CD14-positive monocyte (primary cell): ENCODE measurements around the gene KLK14. TPM values are rescaled to one million over a fixed set of nuclear protein-coding genes. Genes with fewer than 3 reads are reported as not detected.

Source experiments
- DNase-seq, 3 donors: peaks; one replicate each; pipeline ENCODE4 v3.0.0-alpha.2; 2011 to 2022
- H2AFZ ChIP-seq: 2 replicates; pipeline ENCODE4 v1.6.0; 2012; ENCODE audit warnings: mild to moderate bottlenecking, low read depth, low read length, inconsistent platforms; ENCODE audit not compliant: insufficient read depth, poor library complexity, severe bottlenecking
- H3K27ac ChIP-seq, 2 donors: 1 replicate in 1 of 2; 2 replicates in 1 of 2; pipeline ENCODE4 v1.5.1; 2012 to 2013; ENCODE audit warnings: low read length in 2 of 2, control low read depth in 1 of 2, inconsistent platforms in 1 of 2, low read depth in 1 of 2, mild to moderate bottlenecking in 1 of 2
- H3K27me3 ChIP-seq, 2 donors: one replicate each; pipeline versions ENCODE4 v1.6.0 to v1.6.1; 2011 to 2013; ENCODE audit warnings: low read length in 2 of 2; ENCODE audit not compliant: control insufficient read depth in 2 of 2, insufficient read depth in 2 of 2
- H3K36me3 ChIP-seq, 2 donors: replicated peaks in 1 of 2; 1 replicate in 1 of 2; 2 replicates in 1 of 2; pipeline versions ENCODE4 v1.5.1 to v1.6.1; 2012 to 2013; ENCODE audit warnings: low read length in 2 of 2, control low read depth in 1 of 2, inconsistent platforms in 1 of 2, mild to moderate bottlenecking in 1 of 2; ENCODE audit not compliant: insufficient read depth in 2 of 2, control insufficient read depth in 1 of 2
- H3K4me1 ChIP-seq, 2 donors: 1 replicate in 1 of 2; 2 replicates in 1 of 2; pipeline versions ENCODE4 v1.5.1 to v1.6.1; 2012 to 2013; ENCODE audit warnings: low read length in 2 of 2, control low read depth in 1 of 2, inconsistent platforms in 1 of 2, mild to moderate bottlenecking in 1 of 2, moderate library complexity in 1 of 2; ENCODE audit not compliant: insufficient read depth in 2 of 2, control insufficient read depth in 1 of 2
- H3K4me2 ChIP-seq: replicated peaks from 2 replicates; pipeline ENCODE3; 2012; ENCODE audit warnings: low read length, moderate library complexity, mild to moderate bottlenecking; ENCODE audit not compliant: poor library complexity, severe bottlenecking; ENCODE audit errors: extremely low read depth
- H3K4me3 ChIP-seq, 3 experiments: fragments of 200-600 bp in 1 of 3; sonication (generic) in 1 of 3; replicated peaks in 1 of 3; 1 replicate in 2 of 3; 2 replicates in 1 of 3; pipeline ENCODE4 v1.5.1; 2011 to 2013; ENCODE audit warnings: low read length in 3 of 3, mild to moderate bottlenecking in 3 of 3, control low read depth in 2 of 3, low read depth in 2 of 3, inconsistent platforms in 1 of 3, moderate library complexity in 1 of 3
- H3K79me2 ChIP-seq: 2 replicates; pipeline ENCODE4 v1.6.0; 2012; ENCODE audit warnings: mild to moderate bottlenecking, control low read depth, inconsistent platforms, low read length, moderate library complexity; ENCODE audit not compliant: insufficient read depth
- H3K9ac ChIP-seq: 2 replicates; pipeline ENCODE4 v1.6.0; 2017; ENCODE audit warnings: low read length, mild to moderate bottlenecking; ENCODE audit not compliant: insufficient read depth, poor library complexity, severe bottlenecking
- H3K9me3 ChIP-seq, 2 donors: replicated peaks in 1 of 2; 1 replicate in 1 of 2; 2 replicates in 1 of 2; pipeline versions ENCODE4 v1.5.1 to v1.6.1; 2012 to 2013; ENCODE audit warnings: low read length in 2 of 2, control low read depth in 1 of 2; ENCODE audit not compliant: control insufficient read depth in 1 of 2, insufficient read depth in 1 of 2
- H4K20me1 ChIP-seq: 2 replicates; pipeline ENCODE4 v1.6.0; 2012; ENCODE audit warnings: mild to moderate bottlenecking, low read length, control low read depth, moderate library complexity; ENCODE audit not compliant: insufficient read depth
- H3K27ac Mint-ChIP-seq, 7 donors: one replicate each; pipeline ENCODE4 v1.8.0; 2020; ENCODE audit warnings: mild to moderate bottlenecking in 7 of 7, mixed read lengths in 7 of 7, moderate library complexity in 6 of 7, inconsistent platforms in 2 of 7
- H3K27me3 Mint-ChIP-seq, 3 donors: one replicate each; pipeline ENCODE4 v1.8.0; 2021 to 2022; ENCODE audit warnings: low read depth in 3 of 3, mild to moderate bottlenecking in 3 of 3, mixed read lengths in 3 of 3, moderate library complexity in 3 of 3, inconsistent platforms in 1 of 3
- H3K36me3 Mint-ChIP-seq, 2 donors: one replicate each; pipeline ENCODE4 v1.8.0; 2020; ENCODE audit warnings: mixed read lengths in 2 of 2, inconsistent platforms in 1 of 2, mild to moderate bottlenecking in 1 of 2
- H3K4me1 Mint-ChIP-seq: one replicate; pipeline ENCODE4 v1.8.0; 2020; ENCODE audit warnings: mild to moderate bottlenecking, mixed read lengths
- H3K4me3 Mint-ChIP-seq, 2 donors: one replicate each; pipeline ENCODE4 v1.8.0; 2020; ENCODE audit warnings: mild to moderate bottlenecking in 2 of 2, mixed read lengths in 2 of 2, moderate library complexity in 1 of 2
- H3K9me3 Mint-ChIP-seq, 7 donors: one replicate each; pipeline ENCODE4 v1.8.0; 2020 to 2022; ENCODE audit warnings: mixed read lengths in 7 of 7, mild to moderate bottlenecking in 6 of 7, moderate library complexity in 6 of 7, inconsistent platforms in 2 of 7
- WGBS: methylation state at CpG from one replicate; pipeline ENCODE4 v1.1.5; 2013; ENCODE audit warnings: missing lambda C conversion rate; ENCODE audit not compliant: insufficient coverage; 5-methylcytosine and 5-hydroxymethylcytosine counted together
- intact Hi-C, 2 donors: fragments of 100-400 bp; cut with micrococcal nuclease; formaldehyde crosslinking; loops; one replicate each; pipeline versions ENCODE4 v1.15.0 to v1.15.1; 2023
- polyA plus RNA-seq, 3 donors: library from polyadenylated mRNA; depleted of rRNA in 1 of 3; unstranded in 2 of 3; stranded (reverse) in 1 of 3; fragments of 300-500 nt in 2 of 3; fragments of >200 nt in 1 of 3; fragmentation: Illumina TruSeq in 2 of 3; gene quantifications; 1 replicate in 2 of 3; 2 replicates in 1 of 3; pipeline ENCODE4 v1.2.3, GENCODE V29; 2012 to 2021
- TF ChIP-seq, protein P1 (sequence below): fragments of 200-600 bp; IDR thresholded peaks from one replicate; pipeline ENCODE4 v1.8.0; 2022; ENCODE audit warnings: antibody characterized with exemption, mild to moderate bottlenecking

The KLK14 gene
- polyA plus RNA-seq, 3 donors = 0.29 TPM; not detected in 2

DNA sequence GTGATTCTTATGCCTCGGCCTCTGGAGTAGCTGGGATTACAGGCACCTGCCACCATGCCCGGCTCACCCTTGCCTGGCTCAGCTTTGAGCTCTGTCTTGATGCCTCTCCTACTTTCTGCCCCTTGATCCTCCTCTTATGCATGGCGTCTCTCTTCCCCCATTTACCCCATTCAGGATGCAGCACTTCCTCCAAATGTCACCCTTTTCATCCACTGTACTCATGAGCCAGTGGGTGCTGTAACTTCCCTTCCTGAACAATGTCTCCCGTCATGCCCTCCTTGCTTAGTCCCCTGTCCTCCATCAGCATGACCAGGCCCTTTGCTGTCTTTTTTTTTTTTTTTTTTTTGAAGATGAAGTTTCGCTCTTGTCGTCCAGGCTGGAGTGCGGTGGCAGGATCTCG lies 38.6 kb upstream of the KLK14 start:
- intact Hi-C loops = no loop called here
- H3K4me2 ChIP-seq = no peak overlapping the region
- no peaks in the 10 kb centered on the region for H3K27me3 ChIP-seq
- peaks cover 37% of the 10 kb centered on the region for H3K79me2 ChIP-seq
- H3K9me3 ChIP-seq = no peaks in the 10 kb centered on the region
- peak overlapping the region; percentile 92 for H3K9ac ChIP-seq
- Mint-ChIP-seq H3K36me3 (peaks cover 1 to 24% of the 10 kb centered on the region in 2 donors), H3K27me3 (peaks cover 0 to 5% (median 4%) of the 10 kb centered on the region in 3 donors), H3K4me3 (peak overlapping the region in 1 of 2 donors; percentile 48), H3K27ac (peak overlapping the region; percentile 98 to 100 (median 99)), H3K9me3 (peaks cover 0 to 2% (median 0%) of the 10 kb centered on the region in 7 donors), H3K4me1 (peaks cover 66% of the 10 kb centered on the region)
- peak overlapping the region; percentile 97 to 100 for H3K27ac ChIP-seq
- H3K36me3 ChIP-seq = peaks cover 0 to 5% of the 10 kb centered on the region in 2 donors
- H4K20me1 ChIP-seq = no peaks in the 10 kb centered on the region
- peaks cover 66 to 73% of the 10 kb centered on the region in 2 donors for H3K4me1 ChIP-seq
- 32% methylated on average over 6 of the region's 8 CpGs for WGBS
- H3K4me3 ChIP-seq = peak overlapping the region in 1 of 3 experiments; percentile 60
- TF ChIP-seq, protein P1, sequence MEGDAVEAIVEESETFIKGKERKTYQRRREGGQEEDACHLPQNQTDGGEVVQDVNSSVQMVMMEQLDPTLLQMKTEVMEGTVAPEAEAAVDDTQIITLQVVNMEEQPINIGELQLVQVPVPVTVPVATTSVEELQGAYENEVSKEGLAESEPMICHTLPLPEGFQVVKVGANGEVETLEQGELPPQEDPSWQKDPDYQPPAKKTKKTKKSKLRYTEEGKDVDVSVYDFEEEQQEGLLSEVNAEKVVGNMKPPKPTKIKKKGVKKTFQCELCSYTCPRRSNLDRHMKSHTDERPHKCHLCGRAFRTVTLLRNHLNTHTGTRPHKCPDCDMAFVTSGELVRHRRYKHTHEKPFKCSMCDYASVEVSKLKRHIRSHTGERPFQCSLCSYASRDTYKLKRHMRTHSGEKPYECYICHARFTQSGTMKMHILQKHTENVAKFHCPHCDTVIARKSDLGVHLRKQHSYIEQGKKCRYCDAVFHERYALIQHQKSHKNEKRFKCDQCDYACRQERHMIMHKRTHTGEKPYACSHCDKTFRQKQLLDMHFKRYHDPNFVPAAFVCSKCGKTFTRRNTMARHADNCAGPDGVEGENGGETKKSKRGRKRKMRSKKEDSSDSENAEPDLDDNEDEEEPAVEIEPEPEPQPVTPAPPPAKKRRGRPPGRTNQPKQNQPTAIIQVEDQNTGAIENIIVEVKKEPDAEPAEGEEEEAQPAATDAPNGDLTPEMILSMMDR = no peak
- H2AFZ ChIP-seq = no peak overlapping the region
- DNase-seq = peak; percentile 87 to 95 (median 89)

DNA sequence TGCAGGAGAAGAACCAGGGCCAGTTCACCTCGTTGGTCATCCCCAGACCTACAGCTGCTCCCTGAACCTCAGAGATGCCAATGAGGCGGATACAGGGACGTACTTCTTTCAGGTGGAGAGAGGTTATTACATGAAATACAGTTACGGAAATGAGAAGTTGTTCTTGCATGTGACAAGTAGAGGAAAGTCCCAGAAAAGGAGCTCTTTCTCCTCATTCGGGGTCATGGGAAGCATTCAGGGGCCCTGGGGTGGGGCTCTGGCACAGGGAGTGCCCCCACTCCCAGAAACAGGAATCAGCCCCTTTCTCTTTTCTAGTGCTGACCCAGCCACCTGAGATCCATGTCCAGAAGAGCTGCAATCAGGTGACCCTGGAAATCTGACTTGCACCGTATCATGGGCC lies 37.5 kb upstream of the KLK14 start:
- Histone ChIP-seq H3K27ac (peak overlapping the region; percentile 97 to 100), H3K4me2 (no peak overlapping the region), H3K27me3 (no peaks in the 10 kb centered on the region), H3K9me3 (no peaks in the 10 kb centered on the region), H3K4me1 (peaks cover 67 to 71% of the 10 kb centered on the region in 2 donors), H4K20me1 (no peaks in the 10 kb centered on the region), H3K36me3 (no peaks in the 10 kb centered on the region), H2AFZ (peak overlapping the region; percentile 52), H3K79me2 (peaks cover 26% of the 10 kb centered on the region), H3K4me3 (peak overlapping the region in 1 of 3 experiments; percentile 7), H3K9ac (no peak overlapping the region)
- H3K4me3 Mint-ChIP-seq = no peak overlapping the region
- peaks cover 0 to 2% (median 0%) of the 10 kb centered on the region in 7 donors for H3K9me3 Mint-ChIP-seq
- 40% methylated on average over 4 of the region's 6 CpGs for WGBS
- peak overlapping the region; percentile 84 to 100 (median 98) for H3K27ac Mint-ChIP-seq
- peaks cover 0 to 5% (median 4%) of the 10 kb centered on the region in 3 donors for H3K27me3 Mint-ChIP-seq
- H3K36me3 Mint-ChIP-seq = peaks cover 1 to 15% of the 10 kb centered on the region in 2 donors
- TF ChIP-seq, protein P1 = no peak
- DNase-seq = peak in 1 of 3 donors; percentile 69
- intact Hi-C loops = no loop called here
- H3K4me1 Mint-ChIP-seq = peaks cover 74% of the 10 kb centered on the region
